SH-SY5Y (cell line): ENCODE results near the gene SEMA4D.

Source experiments
- GATA2 ChIP-seq: IDR thresholded peaks from 2 replicates; pipeline ENCODE4 v1.6.1; 2011; ENCODE audit warnings: mild to moderate bottlenecking, low read depth, low read length
- GATA3 ChIP-seq: IDR thresholded peaks from 2 replicates; pipeline ENCODE4 v1.6.1; 2011; ENCODE audit warnings: low read depth, mild to moderate bottlenecking, low read length, moderate library complexity

DNA sequence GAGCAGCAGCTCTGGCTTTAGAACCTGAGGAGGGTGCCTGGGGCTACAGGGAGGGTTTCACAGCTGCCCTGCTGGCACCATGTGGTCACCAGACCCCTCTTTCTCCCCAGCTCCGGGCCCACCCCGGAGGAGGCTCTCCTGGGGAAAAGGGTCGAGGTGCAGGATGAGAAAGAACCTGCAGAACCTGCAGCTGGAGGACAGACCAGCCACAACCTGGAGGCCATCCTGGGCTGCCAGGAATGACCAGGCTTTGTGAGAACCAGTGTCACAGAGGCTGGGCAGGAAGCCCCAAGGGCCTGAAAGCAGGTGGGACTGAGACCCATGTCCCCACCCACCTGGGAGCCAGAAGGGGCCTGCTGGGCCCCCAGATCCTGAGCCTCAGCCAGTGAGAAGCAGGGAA lies 23.0 kb downstream of the SEMA4D start:
- TF ChIP-seq GATA2 = no peak
- TF ChIP-seq GATA3 = no peak
